ENCODE results near the gene CCNI. TPM values are rescaled to one million over a fixed set of nuclear protein-coding genes. Genes with fewer than 3 reads are reported as not detected.

The CCNI gene
- total and polyA plus RNA-seq, 2 of the 13 experiments (the other 11 are each of a cell fraction or from before 2014, with no cell fraction given), result 43.5 to 122 TPM

DNA sequence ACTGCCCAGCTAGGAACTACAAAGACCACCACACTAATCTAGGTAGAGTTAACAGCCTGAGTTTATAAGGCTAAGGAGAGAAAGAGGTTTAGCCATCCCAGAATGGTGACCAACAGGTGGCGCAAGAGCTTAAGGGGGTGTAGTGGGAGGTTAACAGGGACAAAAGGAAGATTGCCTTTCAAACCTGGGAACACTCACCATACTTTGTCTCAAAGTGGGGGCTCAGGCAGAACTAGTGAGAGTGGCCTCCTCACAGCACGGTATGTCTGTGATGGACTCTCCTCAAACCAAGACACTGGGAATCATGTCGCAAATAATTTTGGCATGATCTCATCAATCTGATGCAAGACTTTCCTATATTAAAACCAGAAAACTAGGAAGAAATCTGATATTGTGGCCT, 23.4 kb downstream of the CCNI start:
- peaks cover 11 to 77% of the 10 kb centered on the region in 2 experiments for H3K36me3 ChIP-seq (replicated peaks in 1 of 2; ENCODE audit: control insufficient read depth in 1 of 2, insufficient read depth in 2 of 2, low read length in 2 of 2)
- no TSS peak for BruUV-seq (replicated peaks)
- H2AFZ ChIP-seq (ENCODE audit: low read length), result no peak overlapping the region
- H3K4me1 ChIP-seq (ENCODE audit: insufficient read depth, low read length), result no peaks in the 10 kb centered on the region
- ATAC-seq, result peak; percentile 85
- CTCF ChIA-PET (ENCODE audit: low intra/inter-chr PET ratio, low total read pairs), result interaction anchor here (2.1 kb wide), 1 partner anchor 151 kb away, joined by 7 read pairs; no protein-coding TSS in a partner anchor
- in situ Hi-C loops (cut with HindIII; ENCODE audit: extremely low pct_ligation_motif_present, low pct_unique_long_range_greater_than_20kb) (no loop called here), intact Hi-C loops (cut with micrococcal nuclease; ENCODE audit: unreplicated experiment) (loop anchor here (1.0 kb wide), 1 partner anchor 151 kb away; no protein-coding TSS in a partner anchor)
- H4K20me1 ChIP-seq (ENCODE audit: insufficient read depth, low read length), result no peaks in the 10 kb centered on the region
- no peaks in the 10 kb centered on the region for H3K79me2 ChIP-seq (ENCODE audit: insufficient read depth, low read length)
- DNase-seq (ENCODE audit: low spot score), result peak; percentile 35
- WGBS (ENCODE audit: low lambda C conversion rate), result 94% methylated on average over 3 of the region's 3 CpGs
- H3K9ac ChIP-seq (ENCODE audit: insufficient read depth, low read depth, low read length), result no peak overlapping the region
- no peak overlapping the region for H3K4me2 ChIP-seq (ENCODE audit: low read depth, low read length)
- no peak overlapping the region for H3K4me3 ChIP-seq (replicated peaks in 1 of 3; ENCODE audit: insufficient read depth in 1 of 3, low read depth in 2 of 3, low read length in 3 of 3)
- H3K27ac ChIP-seq (ENCODE audit: extremely low read length, insufficient read depth, low read length), result no peak overlapping the region
- TF ChIP-seq STAG1 (CRISPR knock-in tag; IDR thresholded peaks at IDR 0.05) (peak; percentile 53), ZNF230 (CRISPR knock-in tag; IDR thresholded peaks at IDR 0.05) (no peak), ZBTB1 (CRISPR knock-in tag; IDR thresholded peaks at IDR 0.05; ENCODE audit: borderline replicate concordance) (no peak), BRCA1 (CRISPR knock-in tag; IDR thresholded peaks at IDR 0.05) (no peak), MYC (CRISPR knock-in tag; IDR thresholded peaks at IDR 0.05; ENCODE audit: borderline replicate concordance) (no peak), SP1 (IDR thresholded peaks at IDR 0.05) (no peak), SP1 (CRISPR knock-in tag; IDR thresholded peaks at IDR 0.05) (no peak), ZNF264 (CRISPR knock-in tag; IDR thresholded peaks at IDR 0.05) (no peak), SOX5 (CRISPR knock-in tag; IDR thresholded peaks at IDR 0.05; ENCODE audit: borderline replicate concordance) (no peak), FOXO4 (CRISPR knock-in tag; conservative IDR thresholded peaks at IDR 0.05) (no peak), FOSL2 (CRISPR knock-in tag; IDR thresholded peaks at IDR 0.05) (no peak), ZNF24 (IDR thresholded peaks at IDR 0.05) (no peak), ZNF543 (CRISPR knock-in tag; IDR thresholded peaks at IDR 0.05) (no peak), HNRNPUL1 (IDR thresholded peaks at IDR 0.05; ENCODE audit: low read depth, low read length) (no peak), SMARCC2 (IDR thresholded peaks at IDR 0.05) (no peak), SMC3 (IDR thresholded peaks at IDR 0.05; ENCODE audit: low read length) (peak; percentile 54), KDM6A (CRISPR knock-in tag; IDR thresholded peaks at IDR 0.05; ENCODE audit: low read depth) (no peak), ZSCAN21 (CRISPR knock-in tag; IDR thresholded peaks at IDR 0.05; ENCODE audit: borderline replicate concordance) (no peak), ZBTB26 (CRISPR knock-in tag; IDR thresholded peaks at IDR 0.05; ENCODE audit: borderline replicate concordance) (no peak), EEA1 (CRISPR knock-in tag; IDR thresholded peaks at IDR 0.05; ENCODE audit: borderline replicate concordance) (no peak)
- TF ChIP-seq, protein P1, sequence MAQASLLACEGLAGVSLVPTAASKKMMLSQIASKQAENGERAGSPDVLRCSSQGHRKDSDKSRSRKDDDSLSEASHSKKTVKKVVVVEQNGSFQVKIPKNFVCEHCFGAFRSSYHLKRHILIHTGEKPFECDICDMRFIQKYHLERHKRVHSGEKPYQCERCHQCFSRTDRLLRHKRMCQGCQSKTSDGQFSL (CRISPR knock-in tag; IDR thresholded peaks at IDR 0.05), result peak; percentile 78; the same call in 1 of the 2 replicates
- TF ChIP-seq, protein P2, sequence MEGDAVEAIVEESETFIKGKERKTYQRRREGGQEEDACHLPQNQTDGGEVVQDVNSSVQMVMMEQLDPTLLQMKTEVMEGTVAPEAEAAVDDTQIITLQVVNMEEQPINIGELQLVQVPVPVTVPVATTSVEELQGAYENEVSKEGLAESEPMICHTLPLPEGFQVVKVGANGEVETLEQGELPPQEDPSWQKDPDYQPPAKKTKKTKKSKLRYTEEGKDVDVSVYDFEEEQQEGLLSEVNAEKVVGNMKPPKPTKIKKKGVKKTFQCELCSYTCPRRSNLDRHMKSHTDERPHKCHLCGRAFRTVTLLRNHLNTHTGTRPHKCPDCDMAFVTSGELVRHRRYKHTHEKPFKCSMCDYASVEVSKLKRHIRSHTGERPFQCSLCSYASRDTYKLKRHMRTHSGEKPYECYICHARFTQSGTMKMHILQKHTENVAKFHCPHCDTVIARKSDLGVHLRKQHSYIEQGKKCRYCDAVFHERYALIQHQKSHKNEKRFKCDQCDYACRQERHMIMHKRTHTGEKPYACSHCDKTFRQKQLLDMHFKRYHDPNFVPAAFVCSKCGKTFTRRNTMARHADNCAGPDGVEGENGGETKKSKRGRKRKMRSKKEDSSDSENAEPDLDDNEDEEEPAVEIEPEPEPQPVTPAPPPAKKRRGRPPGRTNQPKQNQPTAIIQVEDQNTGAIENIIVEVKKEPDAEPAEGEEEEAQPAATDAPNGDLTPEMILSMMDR (CRISPR knock-in tag; IDR thresholded peaks at IDR 0.05), result peak; percentile 67
- H3K9me3 ChIP-seq (ENCODE audit: low read length), result no peaks in the 10 kb centered on the region
- peak; percentile 79 for FAIRE-seq
- POLR2A ChIA-PET, result no interaction called here
- no peaks in the 10 kb centered on the region for H3K27me3 ChIP-seq (ENCODE audit: control insufficient read depth in 1 of 2, insufficient read depth in 2 of 2, low read length in 2 of 2)
